Smooth muscle cell of the brain vasculature (primary cell): ENCODE results near the gene GUCY1A1.

Experiments
- DNase-seq: peaks from one replicate; pipeline ENCODE4 v3.0.0-alpha.2; 2012; ENCODE audit warnings: low read depth, low spot score

GUCY1A1 gene

GRCh38 chr4:155693015-155693663, 26.5 kb downstream of the GUCY1A1 start:
- DNase-seq: no peak

GRCh38 chr4:155694100-155694785, 27.6 kb downstream of the GUCY1A1 start:
- no peak for DNase-seq

DNA sequence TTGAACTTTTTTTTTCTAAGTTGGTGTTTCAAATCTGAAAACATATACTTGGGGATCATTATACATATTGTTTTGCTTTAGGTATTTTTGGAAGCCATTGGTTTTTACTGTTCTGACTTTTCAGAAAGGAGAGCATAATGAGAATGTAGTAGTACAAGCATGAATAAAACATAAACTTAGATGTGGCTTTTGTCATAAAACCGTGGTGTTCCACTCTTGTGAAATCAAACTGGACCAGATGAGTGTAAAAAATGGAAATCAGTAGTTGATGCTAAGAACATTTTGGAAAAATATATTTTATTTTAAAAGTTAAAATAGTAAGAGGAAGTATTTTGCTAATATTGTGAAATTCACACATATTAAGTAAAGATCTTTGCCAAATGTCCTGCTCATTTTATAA, 29.6 kb downstream of the GUCY1A1 start:
- DNase-seq: no peak

GRCh38 chr4:155696726-155697125, 30.1 kb downstream of the GUCY1A1 start:
- DNase-seq: no peak

GRCh38 chr4:155701827-155702226, 35.2 kb downstream of the GUCY1A1 start:
- DNase-seq: no peak

- no peak for DNase-seq
These were observed 37.0 kb downstream of the GUCY1A1 start for GRCh38 chr4:155703486-155704247.

DNA sequence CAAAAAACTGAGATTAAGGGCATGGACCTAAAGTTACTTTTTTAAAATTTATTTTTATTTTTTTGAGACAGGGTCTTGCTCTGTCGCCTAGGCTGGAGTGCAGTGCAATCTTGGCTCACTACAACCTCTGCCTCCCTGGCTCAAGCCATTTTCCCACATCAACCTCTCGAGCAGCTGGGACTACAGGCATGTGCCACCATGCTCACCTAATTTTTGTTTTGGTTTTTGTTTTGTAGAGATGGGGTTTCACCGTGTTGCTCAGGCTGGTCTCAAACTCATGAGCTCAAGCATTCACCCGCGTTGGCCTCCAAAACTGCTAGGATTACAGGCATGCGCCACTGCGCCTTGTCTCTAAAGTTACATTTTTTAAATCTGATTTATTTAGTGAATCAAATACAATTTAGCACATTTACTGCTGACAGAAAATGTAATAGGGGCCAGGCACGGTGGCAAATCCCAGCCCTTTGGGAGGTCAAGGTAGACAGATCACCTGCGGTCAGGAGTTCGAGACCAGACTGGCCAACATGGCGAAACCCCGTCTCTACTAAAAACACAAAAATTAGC, 38.3 kb downstream of the GUCY1A1 start:
- no peak for DNase-seq

DNA sequence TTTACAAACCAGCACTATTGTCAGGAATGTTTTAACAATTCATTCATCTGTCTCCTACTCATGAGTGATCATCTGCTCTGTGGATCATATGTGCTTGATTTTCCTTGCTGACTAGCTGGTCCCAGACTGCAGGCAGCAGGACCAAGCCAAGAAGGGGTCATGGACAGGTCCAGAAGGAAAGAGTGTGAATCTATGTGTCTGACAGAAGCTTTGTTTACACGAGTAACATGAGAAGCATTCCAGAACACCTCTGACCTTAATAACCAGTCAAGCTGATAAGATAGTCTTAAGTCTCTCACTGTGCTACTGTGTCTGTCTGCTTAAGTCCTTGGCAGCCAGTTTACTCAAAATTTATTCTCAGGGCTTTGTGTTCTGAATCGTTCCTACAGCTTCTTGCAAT, 39.0 kb downstream of the GUCY1A1 start:
- DNase-seq: no peak

DNA sequence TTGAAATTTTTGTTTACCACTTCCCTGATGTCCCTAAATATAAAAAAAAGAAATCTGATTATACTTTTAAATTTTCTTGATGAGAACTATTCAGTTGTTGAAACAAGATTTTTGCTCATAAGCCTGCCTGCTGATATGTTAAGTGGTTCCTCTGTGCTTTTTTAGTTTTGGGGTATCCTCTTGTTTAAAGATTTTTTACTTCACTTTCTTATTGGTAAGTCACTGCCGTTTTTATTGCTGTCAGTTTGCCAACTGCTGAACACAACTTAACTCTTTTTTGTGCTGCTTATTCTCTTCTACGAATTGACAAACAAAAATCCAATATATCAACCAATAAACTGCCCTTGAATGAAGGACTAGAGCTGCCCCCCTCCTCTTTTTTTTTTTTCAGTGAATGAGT, 39.5 kb downstream of the GUCY1A1 start:
- no peak for DNase-seq

GRCh38 chr4:155707251-155707650, 40.6 kb downstream of the GUCY1A1 start:
- DNase-seq: no peak

DNA sequence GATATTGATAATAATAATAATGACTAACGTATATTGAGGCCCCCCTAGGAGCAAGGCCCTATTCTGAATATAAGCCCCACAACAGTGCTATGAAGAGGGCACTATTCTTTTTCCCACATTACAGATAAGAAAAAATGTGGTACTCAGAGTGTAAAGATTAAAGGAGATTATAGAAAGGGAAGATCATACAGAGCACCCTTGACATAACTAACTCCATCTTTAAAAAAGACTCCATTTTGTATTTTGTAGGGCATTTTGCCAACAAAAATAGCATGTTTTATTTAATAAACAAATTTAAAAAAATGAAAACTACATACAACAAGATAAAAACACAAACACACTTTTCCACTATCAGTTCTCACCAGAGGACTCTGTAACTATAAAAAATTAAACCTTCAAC, 42.1 kb downstream of the GUCY1A1 start:
- DNase-seq: no peak

- DNase-seq: no peak
These were observed 43.3 kb downstream of the GUCY1A1 start for GRCh38 chr4:155709918-155710317.

DNA sequence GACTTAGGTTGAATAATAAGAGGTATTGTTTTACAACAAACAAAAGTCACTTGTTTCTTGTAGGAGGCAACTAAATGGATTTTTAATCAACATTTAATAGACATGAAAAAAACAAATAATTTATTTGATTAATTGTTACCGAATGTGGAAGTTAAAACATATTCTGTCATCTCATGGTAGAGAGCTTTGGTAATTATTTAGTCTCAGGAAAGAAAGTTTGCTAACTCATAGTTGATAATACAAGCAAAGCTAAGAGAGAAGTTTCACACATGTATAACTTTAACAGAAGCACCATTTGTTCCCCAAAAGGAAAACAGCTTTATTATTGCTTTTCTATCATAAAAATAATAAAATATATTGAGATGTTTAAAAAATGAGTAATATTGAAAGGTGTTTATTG, 44.9 kb downstream of the GUCY1A1 start:
- DNase-seq: no peak

DNA sequence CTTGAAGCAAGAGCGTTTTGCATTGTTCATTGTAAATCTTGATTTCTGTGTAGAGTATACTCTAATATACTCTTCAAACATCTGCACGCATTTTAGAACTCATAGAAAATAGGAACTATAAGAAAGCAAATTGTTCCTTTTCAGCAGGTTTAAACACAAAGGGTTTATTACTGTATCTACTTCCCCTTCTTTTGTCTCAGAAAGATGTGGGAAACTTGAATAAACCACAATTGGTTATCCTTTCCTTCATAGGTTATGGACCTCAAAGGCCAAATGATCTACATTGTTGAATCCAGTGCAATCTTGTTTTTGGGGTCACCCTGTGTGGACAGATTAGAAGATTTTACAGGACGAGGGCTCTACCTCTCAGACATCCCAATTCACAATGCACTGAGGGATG, 46.2 kb downstream of the GUCY1A1 start:
- DNase-seq: no peak

DNA sequence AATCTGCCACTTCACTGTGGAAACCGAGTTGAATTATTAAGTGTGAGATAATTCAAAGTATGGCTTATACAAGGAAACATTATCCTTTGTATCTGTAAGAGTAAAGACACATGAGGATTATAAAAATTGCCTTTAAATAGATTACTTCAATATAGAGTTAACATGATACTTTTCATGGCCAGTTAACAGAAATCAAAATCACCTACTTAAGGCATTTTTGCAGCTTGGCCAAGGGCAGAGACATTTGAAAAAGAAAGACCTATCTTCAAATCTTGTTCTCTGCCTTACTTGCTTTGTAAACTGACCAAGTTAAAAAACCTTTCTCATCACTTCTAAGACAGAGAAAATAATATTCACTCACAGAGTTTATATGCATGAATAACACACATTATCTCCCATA, 47.3 kb downstream of the GUCY1A1 start:
- no peak for DNase-seq

- DNase-seq: no peak
These were observed 55.7 kb downstream of the GUCY1A1 start for GRCh38 chr4:155722336-155722735.

- no peak for DNase-seq
These were observed 56.3 kb downstream of the GUCY1A1 start for GRCh38 chr4:155722816-155723499.

- no peak for DNase-seq
These were observed 58.1 kb downstream of the GUCY1A1 start for GRCh38 chr4:155724731-155725130.

DNA sequence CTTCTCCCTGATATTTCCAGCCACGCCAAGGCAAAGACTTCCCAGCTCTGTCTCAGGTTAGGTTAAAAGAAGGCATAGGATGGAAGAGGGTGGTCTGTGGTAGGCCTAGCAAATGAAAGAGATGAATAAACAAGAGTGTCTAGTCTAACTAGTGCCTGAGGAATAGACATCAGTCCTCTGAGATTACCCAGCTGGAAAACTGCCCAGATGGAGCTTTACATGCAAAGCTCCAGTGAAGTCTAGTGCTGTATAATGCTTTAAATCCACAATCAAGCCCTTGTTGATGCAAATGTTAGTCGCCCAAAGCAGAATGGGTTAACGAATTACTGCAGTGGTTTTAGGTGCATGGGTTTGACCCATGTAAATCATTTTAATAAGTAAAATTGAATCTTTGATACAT, 67.4 kb downstream of the GUCY1A1 start:
- DNase-seq: no peak

DNA sequence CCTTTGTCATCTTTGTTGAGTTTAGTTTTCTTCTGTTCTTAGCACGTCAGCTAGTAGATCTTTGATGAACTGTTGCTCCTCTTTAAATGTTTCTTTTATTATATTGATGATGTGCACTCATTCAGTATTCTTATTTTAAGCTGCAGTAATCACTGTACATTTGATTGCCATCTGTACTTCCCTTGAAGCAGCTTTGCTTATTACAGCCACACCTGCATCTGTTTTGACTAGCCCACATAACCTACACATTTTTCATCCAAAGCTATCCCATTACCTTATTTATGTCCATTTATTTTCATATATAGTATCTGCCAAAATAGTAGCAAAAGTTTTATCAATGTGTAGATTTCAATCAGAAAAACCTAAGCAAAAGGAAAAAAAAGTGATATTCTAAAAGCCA, 68.3 kb downstream of the GUCY1A1 start:
- DNase-seq: no peak

DNA sequence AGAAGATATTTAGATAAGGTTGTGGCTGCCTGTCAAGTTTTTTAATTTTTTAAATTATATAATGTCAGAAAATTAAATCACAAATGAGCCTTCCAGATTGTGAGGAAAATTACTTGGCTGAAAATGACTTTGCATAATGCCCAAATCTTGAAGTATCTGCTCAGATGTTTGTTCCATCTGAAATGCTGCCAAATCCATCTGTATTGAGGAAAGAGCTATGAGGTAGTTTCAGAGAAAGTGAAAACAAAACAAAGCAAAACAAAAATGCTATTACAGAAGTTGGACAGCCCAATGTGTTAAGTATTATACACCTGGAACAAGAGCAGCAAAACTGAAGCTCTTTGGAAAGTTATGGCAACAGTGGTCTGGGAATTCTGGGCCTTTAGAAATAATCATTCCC, 68.8 kb downstream of the GUCY1A1 start:
- DNase-seq: no peak

DNA sequence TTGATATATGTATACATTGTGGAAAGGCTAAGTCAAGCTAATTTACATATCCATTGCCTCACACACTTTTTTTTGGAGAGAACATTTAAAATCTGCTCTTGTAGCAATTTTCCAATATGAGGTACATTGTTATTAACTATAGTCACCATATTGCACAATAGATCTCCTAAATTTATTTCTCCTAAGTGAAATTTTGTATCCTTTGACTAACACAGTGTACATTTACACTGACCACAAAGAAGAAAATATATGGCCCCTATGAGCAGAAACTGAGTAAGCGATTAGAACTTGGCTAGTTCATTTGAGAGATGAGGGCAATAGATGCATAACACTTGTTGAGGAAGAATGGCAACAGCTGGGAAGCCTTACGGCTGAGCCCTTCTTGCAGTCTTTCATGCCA, 71.9 kb downstream of the GUCY1A1 start:
- no peak for DNase-seq
